Upper lobe of left lung (tissue), 4 donors: ENCODE measurements around the gene MRPL33.

ENCODE experiments used
- EP300 ChIP-seq, 4 donors: sonication (generic); formaldehyde crosslinking; IDR thresholded peaks; one replicate each; pipeline ENCODE4 v1.5.1; 2017; ENCODE audit warnings: antibody characterized with exemption in 4 of 4, control low read depth in 2 of 4
- POLR2A ChIP-seq, 4 donors: fragments of 450-650 bp; IDR thresholded peaks; one replicate each; pipeline ENCODE4 v1.5.1; 2016 to 2017; ENCODE audit warnings: antibody characterized with exemption in 4 of 4, mild to moderate bottlenecking in 2 of 4
- POLR2AphosphoS5 ChIP-seq, 2 donors: sonication (generic); formaldehyde crosslinking; IDR thresholded peaks; one replicate each; pipeline ENCODE4 v1.5.1; 2017; ENCODE audit warnings: antibody characterized with exemption in 2 of 2
- TF ChIP-seq, protein P1 (sequence below), 6 experiments: fragments of 450-650 bp in 4 of 6; fragments of 200-600 bp in 2 of 6; sonication (generic) in 2 of 6; IDR thresholded peaks; one replicate each; pipeline ENCODE4 v1.5.1; 2016 to 2019; ENCODE audit warnings: antibody characterized with exemption in 6 of 6

DNA sequence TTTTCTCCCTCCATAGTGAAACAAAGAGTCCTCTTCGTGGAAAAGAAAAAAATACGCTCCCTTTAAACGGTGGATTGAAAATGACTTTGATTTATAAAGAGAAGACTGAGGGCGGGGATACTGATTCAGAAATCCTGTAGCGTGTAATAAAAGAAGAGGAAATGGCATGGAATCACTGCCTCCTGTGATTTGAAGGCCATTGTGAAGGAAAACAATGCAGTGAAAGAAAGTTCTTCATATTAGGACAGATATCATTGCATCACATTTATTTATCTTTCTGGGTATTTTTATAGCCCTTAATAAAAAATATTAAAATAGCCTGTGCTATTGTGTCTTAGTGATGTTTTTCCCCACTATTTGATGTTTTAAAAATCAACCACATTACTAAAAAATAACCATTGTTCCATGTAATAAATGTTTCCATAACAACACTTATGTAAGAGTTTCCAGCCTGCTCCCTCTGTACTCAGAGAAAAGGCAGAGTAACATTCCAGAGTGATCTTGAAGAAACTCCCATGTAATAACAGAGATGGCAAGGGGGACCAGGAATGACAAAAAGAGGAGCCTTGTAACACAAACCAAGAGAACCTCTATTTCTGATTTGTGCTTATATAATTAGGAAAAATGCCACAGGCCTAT lies 8.0 kb downstream of the MRPL33 start:
- TF ChIP-seq, protein P1, sequence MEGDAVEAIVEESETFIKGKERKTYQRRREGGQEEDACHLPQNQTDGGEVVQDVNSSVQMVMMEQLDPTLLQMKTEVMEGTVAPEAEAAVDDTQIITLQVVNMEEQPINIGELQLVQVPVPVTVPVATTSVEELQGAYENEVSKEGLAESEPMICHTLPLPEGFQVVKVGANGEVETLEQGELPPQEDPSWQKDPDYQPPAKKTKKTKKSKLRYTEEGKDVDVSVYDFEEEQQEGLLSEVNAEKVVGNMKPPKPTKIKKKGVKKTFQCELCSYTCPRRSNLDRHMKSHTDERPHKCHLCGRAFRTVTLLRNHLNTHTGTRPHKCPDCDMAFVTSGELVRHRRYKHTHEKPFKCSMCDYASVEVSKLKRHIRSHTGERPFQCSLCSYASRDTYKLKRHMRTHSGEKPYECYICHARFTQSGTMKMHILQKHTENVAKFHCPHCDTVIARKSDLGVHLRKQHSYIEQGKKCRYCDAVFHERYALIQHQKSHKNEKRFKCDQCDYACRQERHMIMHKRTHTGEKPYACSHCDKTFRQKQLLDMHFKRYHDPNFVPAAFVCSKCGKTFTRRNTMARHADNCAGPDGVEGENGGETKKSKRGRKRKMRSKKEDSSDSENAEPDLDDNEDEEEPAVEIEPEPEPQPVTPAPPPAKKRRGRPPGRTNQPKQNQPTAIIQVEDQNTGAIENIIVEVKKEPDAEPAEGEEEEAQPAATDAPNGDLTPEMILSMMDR (IDR thresholded peaks at IDR 0.05) = no peak
- TF ChIP-seq POLR2AphosphoS5 (IDR thresholded peaks at IDR 0.05) (no peak), POLR2A (IDR thresholded peaks at IDR 0.05) (no peak), EP300 (IDR thresholded peaks at IDR 0.05) (no peak)
